Subcutaneous abdominal adipose tissue (tissue), 5 donors: ENCODE data around the gene MOB1B.

Experiments used
- H3K27ac ChIP-seq: one replicate; pipeline ENCODE4 v1.7.0; 2013; ENCODE audit warnings: low read depth, mild to moderate bottlenecking, inconsistent platforms, low read length, moderate library complexity
- H3K27me3 ChIP-seq, 5 donors: one replicate each; pipeline ENCODE4 v1.7.0; 2013; ENCODE audit warnings: low read length in 5 of 5, inconsistent platforms in 1 of 5; ENCODE audit not compliant: control insufficient read depth in 5 of 5, insufficient read depth in 4 of 5
- H3K36me3 ChIP-seq, 5 donors: one replicate each; pipeline ENCODE4 v1.7.0; 2013; ENCODE audit warnings: low read length in 5 of 5; ENCODE audit not compliant: control insufficient read depth in 5 of 5, insufficient read depth in 5 of 5
- H3K4me1 ChIP-seq, 5 donors: one replicate each; pipeline ENCODE4 v1.7.0; 2013; ENCODE audit warnings: low read length in 5 of 5, mild to moderate bottlenecking in 3 of 5, moderate library complexity in 1 of 5; ENCODE audit not compliant: control insufficient read depth in 5 of 5, insufficient read depth in 5 of 5
- H3K4me3 ChIP-seq, 5 donors: one replicate each; pipeline ENCODE4 v1.7.0; 2013; ENCODE audit warnings: low read length in 5 of 5, low read depth in 1 of 5
- H3K9ac ChIP-seq, 5 donors: one replicate each; pipeline ENCODE4 v1.7.0; 2013; ENCODE audit warnings: low read length in 5 of 5, mild to moderate bottlenecking in 4 of 5, moderate library complexity in 3 of 5
- H3K9me3 ChIP-seq, 5 donors: one replicate each; pipeline ENCODE4 v1.7.0; 2013; ENCODE audit warnings: low read length in 5 of 5; ENCODE audit not compliant: control insufficient read depth in 5 of 5
- donor health status: healthy.
- donor health status: healthy.
- donor health status: healthy.
- donor health status: healthy.
- donor health status: healthy.

The MOB1B gene

DNA sequence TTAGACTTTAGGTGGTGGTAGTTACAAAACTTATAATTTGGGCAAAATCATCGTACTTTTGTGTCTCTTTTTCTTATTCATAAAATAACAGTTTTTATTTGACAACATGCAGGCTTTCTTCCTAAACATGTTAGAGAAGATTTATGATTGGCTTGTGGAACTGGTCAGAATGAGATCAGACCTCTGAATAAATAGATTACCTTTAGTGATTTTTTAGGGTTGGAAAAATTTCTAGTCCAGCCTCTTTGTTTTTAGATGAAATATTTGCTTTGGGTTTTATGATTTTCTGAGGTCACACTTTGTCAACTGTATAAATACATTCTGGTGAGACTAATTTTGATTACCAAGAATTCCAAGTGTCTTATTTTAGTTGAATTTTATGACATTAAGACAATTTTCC lies 29.2 kb downstream of the MOB1B start:
- no peaks in the 10 kb centered on the region for H3K4me1 ChIP-seq
- no peak overlapping the region for H3K9ac ChIP-seq
- peaks cover 0 to 2% (median 0%) of the 10 kb centered on the region in 5 donors for H3K36me3 ChIP-seq
- H3K4me3 ChIP-seq: no peak overlapping the region
- no peaks in the 10 kb centered on the region for H3K9me3 ChIP-seq
- no peak overlapping the region for H3K27ac ChIP-seq
- H3K27me3 ChIP-seq: no peaks in the 10 kb centered on the region

DNA sequence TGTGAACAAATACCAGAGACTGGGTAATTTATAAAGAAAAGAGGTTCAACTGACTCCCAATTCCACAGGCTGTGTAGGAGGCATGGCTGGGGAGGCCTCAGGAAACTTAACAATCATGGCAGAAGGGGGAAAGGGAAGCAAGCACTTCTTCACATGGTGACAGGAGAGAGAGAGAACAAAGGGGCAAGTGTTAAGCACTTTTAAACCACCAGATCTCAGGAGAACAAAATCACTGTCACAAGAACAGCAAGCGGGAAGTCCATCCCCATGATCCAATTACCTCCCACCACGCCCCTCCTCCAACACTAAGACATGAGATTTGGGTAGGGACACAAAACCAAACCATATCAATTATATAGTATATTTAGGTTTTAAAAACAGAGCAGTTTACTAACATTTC lies 30.8 kb downstream of the MOB1B start:
- H3K9ac ChIP-seq: no peak overlapping the region
- H3K36me3 ChIP-seq: peaks cover 0 to 2% (median 0%) of the 10 kb centered on the region in 5 donors
- H3K4me1 ChIP-seq: no peaks in the 10 kb centered on the region
- no peak overlapping the region for H3K4me3 ChIP-seq
- no peaks in the 10 kb centered on the region for H3K9me3 ChIP-seq
- no peaks in the 10 kb centered on the region for H3K27me3 ChIP-seq
- no peak overlapping the region for H3K27ac ChIP-seq

DNA sequence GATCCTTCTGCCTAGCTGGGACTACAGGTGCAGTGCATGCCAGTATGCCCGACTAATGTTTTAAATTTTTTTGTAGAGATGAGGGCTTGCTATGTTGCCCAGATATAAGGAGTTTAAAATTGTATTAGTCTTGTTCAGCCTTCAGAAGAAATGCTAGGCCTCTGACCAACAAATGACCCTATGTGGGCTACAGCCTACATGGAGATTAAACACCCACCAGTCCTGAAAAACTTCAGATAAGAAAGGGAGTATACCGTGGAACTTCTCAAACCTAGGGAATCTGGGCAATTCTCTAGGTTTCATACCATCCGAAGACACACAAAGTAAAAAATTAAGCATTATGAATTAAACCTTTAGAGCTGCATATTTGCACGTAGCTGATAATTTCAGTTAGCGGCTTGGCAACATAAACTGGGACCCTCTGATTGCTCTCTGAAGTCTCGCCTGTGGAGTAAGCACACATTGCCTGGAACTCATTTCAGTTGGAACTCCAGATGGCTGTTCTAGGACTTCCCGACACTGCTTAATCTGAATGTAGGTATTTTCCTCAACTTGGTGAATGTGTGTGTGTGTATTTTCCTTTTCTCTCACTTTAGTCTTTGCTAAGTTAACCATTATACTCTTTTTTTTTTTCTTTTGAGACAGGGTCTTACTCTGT lies 33.0 kb downstream of the MOB1B start:
- Histone ChIP-seq H3K9ac (no peak overlapping the region), H3K4me1 (no peaks in the 10 kb centered on the region)

DNA sequence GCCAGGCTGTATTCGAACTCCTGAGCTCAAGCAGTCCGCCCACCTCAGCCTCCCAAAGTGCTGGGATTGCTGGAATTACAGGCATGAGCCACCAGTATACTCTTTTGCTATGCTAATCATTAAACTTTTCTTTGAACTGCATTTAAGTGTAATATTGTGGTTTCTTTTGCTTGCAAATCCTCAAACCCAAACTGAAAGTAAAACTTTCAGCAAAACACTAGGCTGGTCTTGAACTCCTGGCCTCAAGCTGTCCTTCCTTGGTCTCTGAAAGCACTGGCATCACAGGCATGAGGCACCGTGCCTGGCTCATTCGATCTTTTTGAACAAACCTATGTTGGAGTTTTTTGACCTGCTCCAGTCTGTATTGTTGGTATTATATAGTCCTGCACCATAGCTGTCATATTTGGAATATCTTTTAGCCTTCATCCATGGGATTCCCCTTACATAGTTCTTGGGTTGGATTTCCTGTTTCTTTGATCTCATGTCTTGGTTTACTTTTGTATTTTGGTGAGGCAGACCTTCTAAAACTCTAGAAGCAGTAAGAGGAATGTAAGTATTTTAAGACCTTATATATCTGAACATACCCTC lies 34.1 kb downstream of the MOB1B start:
- H3K4me3 ChIP-seq: no peak overlapping the region
- H3K9me3 ChIP-seq: no peaks in the 10 kb centered on the region
- no peak overlapping the region for H3K27ac ChIP-seq
- no peaks in the 10 kb centered on the region for H3K27me3 ChIP-seq
- H3K4me1 ChIP-seq: no peaks in the 10 kb centered on the region
- H3K9ac ChIP-seq: no peak overlapping the region
- no peaks in the 10 kb centered on the region for H3K36me3 ChIP-seq

More for the DNA sequence above, 33.0 kb downstream of the MOB1B start:
- no peak overlapping the region for H3K27ac ChIP-seq
- no peak overlapping the region for H3K4me3 ChIP-seq
- no peaks in the 10 kb centered on the region for H3K27me3 ChIP-seq
- H3K36me3 ChIP-seq: no peaks in the 10 kb centered on the region
- no peaks in the 10 kb centered on the region for H3K9me3 ChIP-seq

DNA sequence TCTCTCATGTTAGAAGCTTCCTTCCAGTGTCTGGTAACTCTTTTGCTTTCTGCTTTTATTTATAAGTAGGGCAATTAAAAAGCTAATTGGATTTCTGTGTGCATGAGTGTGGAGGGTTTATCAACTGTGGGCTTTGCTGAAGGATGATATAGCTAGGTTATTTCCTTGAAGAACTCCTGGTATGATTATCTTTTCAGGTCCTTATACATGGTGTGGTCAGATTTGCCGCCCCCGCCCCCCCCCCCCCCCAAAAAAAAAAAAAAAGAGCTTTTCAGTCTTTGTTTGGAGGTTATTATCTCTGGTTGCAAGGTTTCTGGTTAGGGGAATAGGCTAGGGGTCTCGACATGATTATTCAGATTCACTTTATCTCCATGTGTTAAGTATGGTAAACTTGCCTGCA lies 35.9 kb downstream of the MOB1B start:
- no peak overlapping the region for H3K27ac ChIP-seq
- H3K4me1 ChIP-seq: no peaks in the 10 kb centered on the region
- H3K36me3 ChIP-seq: no peaks in the 10 kb centered on the region
- no peaks in the 10 kb centered on the region for H3K9me3 ChIP-seq
- H3K4me3 ChIP-seq: no peak overlapping the region
- no peak overlapping the region for H3K9ac ChIP-seq
- H3K27me3 ChIP-seq: no peaks in the 10 kb centered on the region

DNA sequence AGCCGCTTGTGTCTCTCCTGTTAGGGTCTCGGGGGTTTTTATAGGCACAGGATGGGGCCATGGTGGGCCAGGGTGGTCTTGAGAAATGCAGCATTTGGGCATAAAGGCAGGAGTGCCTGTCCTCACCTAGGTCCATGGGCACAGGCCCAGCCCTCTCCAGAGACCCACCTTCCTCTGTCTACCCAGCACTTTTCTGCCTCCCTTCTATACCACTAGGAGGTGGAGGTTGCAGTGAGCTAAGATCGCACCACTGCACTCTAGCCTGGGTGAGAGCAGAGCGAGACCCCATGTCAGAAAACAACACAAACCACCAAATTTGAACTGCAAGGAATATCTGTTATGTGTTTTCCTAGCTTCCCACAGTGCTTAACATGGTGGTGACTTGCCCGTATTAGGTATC lies 38.0 kb downstream of the MOB1B start:
- Histone ChIP-seq H3K36me3 (no peaks in the 10 kb centered on the region), H3K4me1 (peaks cover 0 to 5% (median 0%) of the 10 kb centered on the region in 5 donors), H3K27me3 (no peaks in the 10 kb centered on the region)

DNA sequence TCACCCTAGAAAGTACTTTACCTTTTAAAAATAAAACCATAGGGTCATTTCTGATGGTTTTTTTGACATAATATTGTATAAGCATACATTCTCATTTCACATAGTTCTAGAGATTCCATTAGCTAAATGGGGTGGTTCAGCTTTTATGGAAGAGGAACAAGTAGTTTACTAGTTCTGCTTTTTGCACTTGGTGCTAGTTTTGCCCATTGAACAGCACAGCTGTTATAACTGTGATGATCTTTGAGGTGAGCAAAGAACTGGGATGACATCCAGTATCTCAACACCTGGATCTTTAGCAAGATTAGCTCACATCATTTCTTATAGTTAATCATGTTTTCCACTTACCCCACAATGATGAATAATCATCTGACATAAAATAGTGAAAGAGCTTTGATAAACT lies 40.9 kb downstream of the MOB1B start:
- peaks cover 0 to 18% (median 5%) of the 10 kb centered on the region in 5 donors for H3K4me1 ChIP-seq
- no peak overlapping the region for H3K9ac ChIP-seq
- H3K36me3 ChIP-seq: no peaks in the 10 kb centered on the region
- no peak overlapping the region for H3K27ac ChIP-seq
- no peak overlapping the region for H3K4me3 ChIP-seq
- H3K27me3 ChIP-seq: no peaks in the 10 kb centered on the region
- no peaks in the 10 kb centered on the region for H3K9me3 ChIP-seq

More for the DNA sequence above, 38.0 kb downstream of the MOB1B start:
- Histone ChIP-seq H3K4me3 (no peak overlapping the region), H3K9ac (no peak overlapping the region), H3K9me3 (no peaks in the 10 kb centered on the region), H3K27ac (no peak overlapping the region)

DNA sequence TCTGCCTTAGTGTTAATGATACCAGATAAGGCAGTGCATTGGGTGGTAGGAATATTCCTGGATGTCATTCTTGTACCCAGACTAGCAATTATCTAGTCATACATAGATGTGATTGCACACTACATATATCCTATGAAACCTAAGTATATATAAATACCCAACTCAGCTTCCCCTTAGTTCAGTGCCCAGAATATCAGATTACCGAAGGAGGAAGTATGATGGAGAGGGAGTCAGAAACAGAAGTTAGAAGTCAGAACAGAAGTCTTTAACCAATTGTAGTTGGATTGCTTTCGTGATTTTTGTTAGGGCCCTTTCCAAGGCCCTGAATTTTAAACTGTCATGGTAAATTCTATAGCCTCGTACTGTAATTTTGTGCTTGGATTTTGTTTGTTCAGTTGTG lies 42.9 kb downstream of the MOB1B start:
- Histone ChIP-seq H3K4me3 (no peak overlapping the region), H3K27me3 (no peaks in the 10 kb centered on the region), H3K36me3 (no peaks in the 10 kb centered on the region), H3K4me1 (peaks cover 0 to 23% (median 5%) of the 10 kb centered on the region in 5 donors), H3K9me3 (no peaks in the 10 kb centered on the region), H3K27ac (no peak overlapping the region), H3K9ac (no peak overlapping the region)

DNA sequence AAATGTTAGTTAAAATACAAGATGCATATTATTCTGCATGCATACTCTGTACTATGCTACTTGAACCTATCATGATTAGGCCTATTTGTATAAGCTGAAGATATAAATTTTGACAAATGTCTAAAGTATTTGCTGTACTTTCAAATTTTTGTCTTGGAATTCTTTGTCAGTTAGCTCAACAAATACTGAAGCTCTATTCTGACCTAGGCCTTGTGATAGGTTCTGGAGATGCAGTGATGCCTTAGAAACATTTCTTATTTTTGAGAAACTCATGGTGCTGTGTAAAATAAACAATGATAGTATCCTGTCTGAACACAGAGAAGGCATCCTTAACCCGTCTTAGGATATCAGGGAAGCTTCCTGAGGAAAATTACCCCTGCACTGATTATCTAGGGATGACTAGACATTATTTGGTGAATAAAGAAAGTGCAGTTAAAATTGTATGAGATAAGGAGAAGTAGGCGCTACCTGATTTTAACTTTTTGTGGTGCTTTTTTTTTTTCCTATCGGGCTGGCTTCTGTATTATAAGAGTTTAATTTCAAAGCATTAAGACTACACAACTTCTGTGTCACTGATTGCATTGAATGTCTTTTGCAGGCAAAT lies 43.4 kb downstream of the MOB1B start:
- H3K9me3 ChIP-seq: no peaks in the 10 kb centered on the region

DNA sequence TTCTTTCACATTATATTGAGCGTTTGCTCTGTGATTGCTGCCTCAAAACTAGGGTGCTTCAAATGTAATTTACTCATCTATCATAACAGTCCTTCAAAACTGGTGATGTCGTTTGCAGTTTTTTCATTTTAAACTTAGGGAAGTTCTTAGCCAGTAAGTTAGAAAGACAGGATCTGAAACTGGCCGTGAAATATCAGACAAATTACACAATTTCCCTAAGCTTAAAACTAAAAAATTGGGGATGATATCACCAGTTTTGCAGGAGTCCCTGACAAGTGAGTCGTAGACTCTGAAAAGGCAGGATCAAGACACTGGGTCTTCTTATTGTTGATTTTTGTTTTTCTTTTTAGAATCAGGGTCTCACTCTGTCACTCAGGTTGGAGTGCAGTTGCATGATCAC lies 44.8 kb downstream of the MOB1B start:
- Histone ChIP-seq H3K27me3 (no peaks in the 10 kb centered on the region), H3K4me1 (peaks cover 0 to 23% (median 5%) of the 10 kb centered on the region in 5 donors), H3K9ac (no peak overlapping the region), H3K36me3 (no peaks in the 10 kb centered on the region), H3K4me3 (no peak overlapping the region), H3K9me3 (no peaks in the 10 kb centered on the region), H3K27ac (no peak overlapping the region)

More for the DNA sequence above, 43.4 kb downstream of the MOB1B start:
- no peak overlapping the region for H3K9ac ChIP-seq
- no peaks in the 10 kb centered on the region for H3K27me3 ChIP-seq
- H3K27ac ChIP-seq: no peak overlapping the region
- peaks cover 0 to 23% (median 5%) of the 10 kb centered on the region in 5 donors for H3K4me1 ChIP-seq
- H3K4me3 ChIP-seq: no peak overlapping the region
- H3K36me3 ChIP-seq: no peaks in the 10 kb centered on the region
